ENCODE data around the gene IRF3.

Gene IRF3

GRCh38 chr19:49658139-49658517, 7.5 kb downstream of the IRF3 start:
- H3K9ac ChIP-seq: no peak overlapping the region
- no peaks in the 10 kb centered on the region for H3K27me3 ChIP-seq (ENCODE audit: insufficient read depth, low read depth)
- H3K36me3 ChIP-seq (ENCODE audit: insufficient read depth): 0 out of 2 replicates have a peak, but pooled peaks cover 3% of the 10 kb centered on the region
- peaks cover 13% of the 10 kb centered on the region for H3K4me1 ChIP-seq (ENCODE audit: low read depth, poor library complexity, severe bottlenecking)
- no peak for TF ChIP-seq CTCF (conservative IDR thresholded peaks at IDR 0.05; ENCODE audit: low read depth, low read length)
- no peak overlapping the region for H2AFZ ChIP-seq (ENCODE audit: low read depth)
- H3K4me3 ChIP-seq (IDR thresholded peaks at IDR 0.05; ENCODE audit: insufficient read depth, low read depth, low read length): no peak overlapping the region
- no peak overlapping the region for H3K4me2 ChIP-seq
- H4K20me1 ChIP-seq (ENCODE audit: insufficient read depth): no peaks in the 10 kb centered on the region
- H3K27ac ChIP-seq: no peak overlapping the region
- H3K79me2 ChIP-seq (ENCODE audit: insufficient read depth, low read depth): peaks cover 4% of the 10 kb centered on the region; the same call in 1 of the 2 replicates

GRCh38 chr19:49657493-49658138, 8.0 kb downstream of the IRF3 start:
- TF ChIP-seq CTCF (conservative IDR thresholded peaks at IDR 0.05; ENCODE audit: low read depth, low read length): no peak
- Histone ChIP-seq H2AFZ (ENCODE audit: low read depth) (no peak overlapping the region), H3K27me3 (ENCODE audit: insufficient read depth, low read depth) (no peaks in the 10 kb centered on the region), H4K20me1 (ENCODE audit: insufficient read depth) (no peaks in the 10 kb centered on the region), H3K4me2 (no peak overlapping the region), H3K4me1 (ENCODE audit: low read depth, poor library complexity, severe bottlenecking) (peaks cover 8% of the 10 kb centered on the region), H3K36me3 (ENCODE audit: insufficient read depth) (0 out of 2 replicates have a peak, but pooled peaks cover 3% of the 10 kb centered on the region), H3K4me3 (IDR thresholded peaks at IDR 0.05; ENCODE audit: insufficient read depth, low read depth, low read length) (no peak overlapping the region), H3K27ac (no peak overlapping the region), H3K9ac (no peak overlapping the region), H3K79me2 (ENCODE audit: insufficient read depth, low read depth) (peaks cover 2% of the 10 kb centered on the region; the same call in 1 of the 2 replicates)

GRCh38 chr19:49656456-49657109, 9.1 kb downstream of the IRF3 start:
- H3K36me3 ChIP-seq (ENCODE audit: insufficient read depth): 0 out of 2 replicates have a peak, but pooled peaks cover 3% of the 10 kb centered on the region
- H4K20me1 ChIP-seq (ENCODE audit: insufficient read depth): no peaks in the 10 kb centered on the region
- H3K4me2 ChIP-seq: no peak overlapping the region
- no peak overlapping the region for H3K27ac ChIP-seq
- H3K27me3 ChIP-seq (ENCODE audit: insufficient read depth, low read depth): no peaks in the 10 kb centered on the region
- H3K4me1 ChIP-seq (ENCODE audit: low read depth, poor library complexity, severe bottlenecking): no peaks in the 10 kb centered on the region
- TF ChIP-seq CTCF (conservative IDR thresholded peaks at IDR 0.05; ENCODE audit: low read depth, low read length): no peak
- H3K4me3 ChIP-seq (IDR thresholded peaks at IDR 0.05; ENCODE audit: insufficient read depth, low read depth, low read length): no peak overlapping the region
- H3K79me2 ChIP-seq (ENCODE audit: insufficient read depth, low read depth): no peaks in the 10 kb centered on the region; the same call in 1 of the 2 replicates
- H2AFZ ChIP-seq (ENCODE audit: low read depth): no peak overlapping the region
- H3K9ac ChIP-seq: no peak overlapping the region

- Histone ChIP-seq H3K4me2 (no peak overlapping the region), H3K36me3 (ENCODE audit: insufficient read depth) (0 out of 2 replicates have a peak, but pooled peaks cover 3% of the 10 kb centered on the region), H3K27ac (no peak overlapping the region), H3K4me3 (IDR thresholded peaks at IDR 0.05; ENCODE audit: insufficient read depth, low read depth, low read length) (no peak overlapping the region), H4K20me1 (ENCODE audit: insufficient read depth) (no peaks in the 10 kb centered on the region), H3K9ac (no peak overlapping the region), H3K27me3 (ENCODE audit: insufficient read depth, low read depth) (no peaks in the 10 kb centered on the region), H3K79me2 (ENCODE audit: insufficient read depth, low read depth) (no peaks in the 10 kb centered on the region; the same call in 1 of the 2 replicates), H2AFZ (ENCODE audit: low read depth) (no peak overlapping the region), H3K4me1 (ENCODE audit: low read depth, poor library complexity, severe bottlenecking) (no peaks in the 10 kb centered on the region)
- no peak for TF ChIP-seq CTCF (conservative IDR thresholded peaks at IDR 0.05; ENCODE audit: low read depth, low read length)
Observed at GRCh38 chr19:49655570-49656455, 9.8 kb downstream of the IRF3 start.

All from KMS-11 (cell line).